ENCODE results near the gene RNF149.

DNA sequence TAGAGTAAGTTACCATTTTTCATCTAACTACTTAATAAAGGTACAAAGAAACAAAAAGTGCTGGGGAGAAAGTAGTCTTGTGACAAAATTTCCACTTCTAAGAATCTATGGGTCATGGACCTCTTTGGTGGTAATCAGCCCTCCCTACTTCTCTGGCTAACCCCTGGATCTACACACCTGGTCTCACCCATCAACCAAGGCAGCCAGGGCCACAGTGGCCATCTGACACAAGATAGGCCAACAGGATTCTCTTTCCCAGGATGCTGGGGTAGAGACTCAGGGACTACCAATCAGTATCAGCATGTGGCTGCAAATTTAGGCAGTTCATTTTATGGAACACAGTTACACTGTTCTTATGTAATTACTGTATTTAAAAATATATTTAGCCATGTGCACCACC, 17.8 kb downstream of the RNF149 start:
- TF ChIP-seq, protein P1, sequence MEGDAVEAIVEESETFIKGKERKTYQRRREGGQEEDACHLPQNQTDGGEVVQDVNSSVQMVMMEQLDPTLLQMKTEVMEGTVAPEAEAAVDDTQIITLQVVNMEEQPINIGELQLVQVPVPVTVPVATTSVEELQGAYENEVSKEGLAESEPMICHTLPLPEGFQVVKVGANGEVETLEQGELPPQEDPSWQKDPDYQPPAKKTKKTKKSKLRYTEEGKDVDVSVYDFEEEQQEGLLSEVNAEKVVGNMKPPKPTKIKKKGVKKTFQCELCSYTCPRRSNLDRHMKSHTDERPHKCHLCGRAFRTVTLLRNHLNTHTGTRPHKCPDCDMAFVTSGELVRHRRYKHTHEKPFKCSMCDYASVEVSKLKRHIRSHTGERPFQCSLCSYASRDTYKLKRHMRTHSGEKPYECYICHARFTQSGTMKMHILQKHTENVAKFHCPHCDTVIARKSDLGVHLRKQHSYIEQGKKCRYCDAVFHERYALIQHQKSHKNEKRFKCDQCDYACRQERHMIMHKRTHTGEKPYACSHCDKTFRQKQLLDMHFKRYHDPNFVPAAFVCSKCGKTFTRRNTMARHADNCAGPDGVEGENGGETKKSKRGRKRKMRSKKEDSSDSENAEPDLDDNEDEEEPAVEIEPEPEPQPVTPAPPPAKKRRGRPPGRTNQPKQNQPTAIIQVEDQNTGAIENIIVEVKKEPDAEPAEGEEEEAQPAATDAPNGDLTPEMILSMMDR (IDR thresholded peaks at IDR 0.05): no peak
- no peak for TF ChIP-seq POLR2AphosphoS5 (IDR thresholded peaks at IDR 0.05; ENCODE audit: insufficient read depth in 1 of 2, low read depth in 1 of 2)
- no peak for TF ChIP-seq POLR2A (IDR thresholded peaks at IDR 0.05)

Measured in vagina (tissue), 2 donors.